ENCODE data around the gene EMX1. TPM values are rescaled to one million over a fixed set of nuclear protein-coding genes. Genes with fewer than 3 reads are reported as not detected.

EMX1 gene
- total RNA-seq, 4 donors from 2014 or later = 0.15 TPM; not detected in 3

DNA sequence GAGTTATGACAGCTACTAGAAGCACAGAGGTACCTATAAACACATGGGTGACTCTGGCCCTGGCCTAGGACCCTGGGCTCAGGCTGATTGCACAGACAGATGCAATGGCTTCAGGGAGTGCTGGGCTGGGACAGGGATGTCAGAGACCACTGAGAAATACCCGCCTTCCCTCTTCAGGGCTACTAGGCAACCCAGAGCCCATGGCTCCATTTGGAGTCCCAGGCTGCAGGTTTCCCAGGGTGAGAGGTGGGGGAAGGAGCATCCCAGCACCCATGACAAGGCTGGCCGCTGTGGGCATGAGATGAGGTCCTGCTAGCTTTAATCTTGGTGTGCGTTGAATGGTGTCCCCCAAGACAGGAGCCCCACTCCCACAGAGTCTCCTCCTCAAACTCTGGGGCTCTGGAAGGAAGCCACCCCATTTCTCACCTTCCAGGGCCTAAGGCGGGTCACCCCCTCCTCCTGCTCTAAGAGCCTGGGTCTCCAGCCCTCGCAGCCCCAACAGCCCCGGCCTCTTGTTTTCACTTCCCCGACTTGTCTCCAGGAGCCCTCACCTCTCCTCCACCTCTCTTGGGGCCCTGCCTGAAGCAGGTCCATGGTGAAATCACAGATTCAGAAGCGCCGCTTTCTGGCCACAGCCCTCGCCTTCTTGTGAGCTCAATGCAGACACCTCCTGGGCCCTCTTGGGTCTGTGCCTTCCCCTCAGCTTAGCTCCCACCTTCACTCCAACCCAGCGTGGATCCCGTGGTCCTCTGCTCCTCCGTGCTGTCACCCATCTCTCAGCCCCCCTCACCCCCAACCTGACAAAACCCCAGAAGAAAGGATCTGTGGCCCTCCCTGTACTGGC lies 41.4 kb downstream of the EMX1 start:
- WGBS, 2 donors = 96% methylated on average over 10 to 11 of the region's 13 CpGs
- no peaks in the 10 kb centered on the region for H3K9me3 ChIP-seq
- H3K4me3 ChIP-seq = no peak overlapping the region
- DNase-seq = no peak
- no peak for TF ChIP-seq POLR2A (IDR thresholded peaks at IDR 0.05)
- TF ChIP-seq, protein P1, sequence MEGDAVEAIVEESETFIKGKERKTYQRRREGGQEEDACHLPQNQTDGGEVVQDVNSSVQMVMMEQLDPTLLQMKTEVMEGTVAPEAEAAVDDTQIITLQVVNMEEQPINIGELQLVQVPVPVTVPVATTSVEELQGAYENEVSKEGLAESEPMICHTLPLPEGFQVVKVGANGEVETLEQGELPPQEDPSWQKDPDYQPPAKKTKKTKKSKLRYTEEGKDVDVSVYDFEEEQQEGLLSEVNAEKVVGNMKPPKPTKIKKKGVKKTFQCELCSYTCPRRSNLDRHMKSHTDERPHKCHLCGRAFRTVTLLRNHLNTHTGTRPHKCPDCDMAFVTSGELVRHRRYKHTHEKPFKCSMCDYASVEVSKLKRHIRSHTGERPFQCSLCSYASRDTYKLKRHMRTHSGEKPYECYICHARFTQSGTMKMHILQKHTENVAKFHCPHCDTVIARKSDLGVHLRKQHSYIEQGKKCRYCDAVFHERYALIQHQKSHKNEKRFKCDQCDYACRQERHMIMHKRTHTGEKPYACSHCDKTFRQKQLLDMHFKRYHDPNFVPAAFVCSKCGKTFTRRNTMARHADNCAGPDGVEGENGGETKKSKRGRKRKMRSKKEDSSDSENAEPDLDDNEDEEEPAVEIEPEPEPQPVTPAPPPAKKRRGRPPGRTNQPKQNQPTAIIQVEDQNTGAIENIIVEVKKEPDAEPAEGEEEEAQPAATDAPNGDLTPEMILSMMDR (IDR thresholded peaks at IDR 0.05) = no peak
- no peak overlapping the region for H3K27ac ChIP-seq
- no peaks in the 10 kb centered on the region for H3K4me1 ChIP-seq
- intact Hi-C loops (cut with DNase I) = no loop called here
- no peaks in the 10 kb centered on the region for H3K36me3 ChIP-seq
- H3K27me3 ChIP-seq = no peaks in the 10 kb centered on the region

DNA sequence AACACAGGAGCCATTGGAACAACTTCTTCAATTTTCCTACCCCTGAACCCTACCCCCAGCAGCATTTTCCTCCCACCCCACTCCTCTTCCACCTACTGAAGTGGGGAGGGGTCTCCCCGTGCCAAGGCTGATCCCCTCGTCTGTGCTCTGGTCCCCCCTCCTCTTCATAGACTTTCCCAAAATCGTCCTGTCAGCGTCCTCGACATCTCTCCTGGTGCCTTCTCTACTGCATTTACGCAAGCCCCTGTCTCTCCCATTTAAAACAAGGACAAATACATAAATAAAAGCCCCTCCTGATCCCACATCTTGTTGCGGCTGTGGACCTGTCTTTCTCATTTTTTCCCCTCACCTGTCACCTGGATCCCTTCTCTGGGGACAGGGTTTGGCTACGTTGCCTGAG lies 42.2 kb downstream of the EMX1 start:
- WGBS, 2 donors = 83 to 91% methylated on average over 8 of the region's 8 CpGs
- intact Hi-C loops (cut with DNase I) = no loop called here
- H3K9me3 ChIP-seq = no peaks in the 10 kb centered on the region
- H3K27ac ChIP-seq = no peak overlapping the region
- no peaks in the 10 kb centered on the region for H3K36me3 ChIP-seq
- TF ChIP-seq, protein P1 (IDR thresholded peaks at IDR 0.05) = no peak
- TF ChIP-seq POLR2A (IDR thresholded peaks at IDR 0.05) = no peak
- no peaks in the 10 kb centered on the region for H3K27me3 ChIP-seq
- H3K4me3 ChIP-seq = no peak overlapping the region
- H3K4me1 ChIP-seq = no peaks in the 10 kb centered on the region
- no peak for DNase-seq

DNA sequence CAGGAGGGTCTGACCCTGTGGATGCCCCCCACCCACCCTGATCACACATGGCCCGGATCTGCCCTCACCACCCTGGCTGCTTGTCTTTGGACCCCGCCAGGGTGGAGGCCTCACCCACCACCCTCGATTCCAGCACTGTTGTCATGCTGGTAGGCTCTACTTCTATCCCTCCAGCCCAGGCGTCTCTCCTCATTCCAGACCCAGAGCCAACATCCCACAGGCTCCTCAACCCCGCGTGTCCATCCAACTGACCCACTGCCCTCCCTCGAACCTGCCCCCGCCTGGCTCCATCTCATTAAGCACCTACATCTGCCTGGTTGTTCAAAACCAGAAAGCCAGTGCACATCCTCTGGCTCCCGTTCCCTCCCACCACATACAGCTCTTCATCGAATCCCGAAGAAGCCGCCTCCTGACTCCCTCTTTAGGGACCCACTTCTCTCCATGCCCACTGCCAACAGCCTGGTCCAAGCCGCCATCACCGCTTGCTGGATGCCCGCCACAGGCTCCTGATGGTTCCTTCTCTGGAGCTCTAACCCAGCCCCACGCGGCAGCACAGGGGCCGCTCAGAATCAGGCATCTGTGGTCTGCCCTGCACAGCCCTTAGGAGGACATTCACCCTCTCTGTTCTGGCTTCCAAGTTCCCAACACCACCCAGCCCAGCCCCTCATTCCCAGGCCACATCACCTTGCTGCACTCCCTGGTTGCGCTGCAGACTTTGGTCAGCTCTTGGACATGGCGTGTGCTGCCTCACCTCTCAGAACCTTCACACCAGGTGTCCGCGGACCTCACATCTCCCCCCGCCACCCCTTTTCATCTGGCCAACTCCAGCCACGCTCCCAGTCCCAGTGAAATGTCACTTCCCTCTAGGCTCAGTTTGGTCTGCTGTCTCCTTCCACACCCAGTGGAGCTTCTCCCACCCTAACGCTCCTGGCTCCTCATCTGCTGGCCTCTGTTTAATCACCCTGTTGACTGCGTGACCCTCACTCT lies 43.0 kb downstream of the EMX1 start:
- Histone ChIP-seq H3K4me1 (no peaks in the 10 kb centered on the region), H3K36me3 (no peaks in the 10 kb centered on the region), H3K27ac (no peak overlapping the region), H3K4me3 (no peak overlapping the region), H3K27me3 (no peaks in the 10 kb centered on the region), H3K9me3 (no peaks in the 10 kb centered on the region)
- no peak for TF ChIP-seq POLR2A (IDR thresholded peaks at IDR 0.05)
- TF ChIP-seq, protein P1 (IDR thresholded peaks at IDR 0.05) = no peak
- intact Hi-C loops (cut with DNase I) = no loop called here
- no peak for DNase-seq
- WGBS, 2 donors = 95 to 97% methylated on average over 23 to 26 of the region's 26 CpGs

DNA sequence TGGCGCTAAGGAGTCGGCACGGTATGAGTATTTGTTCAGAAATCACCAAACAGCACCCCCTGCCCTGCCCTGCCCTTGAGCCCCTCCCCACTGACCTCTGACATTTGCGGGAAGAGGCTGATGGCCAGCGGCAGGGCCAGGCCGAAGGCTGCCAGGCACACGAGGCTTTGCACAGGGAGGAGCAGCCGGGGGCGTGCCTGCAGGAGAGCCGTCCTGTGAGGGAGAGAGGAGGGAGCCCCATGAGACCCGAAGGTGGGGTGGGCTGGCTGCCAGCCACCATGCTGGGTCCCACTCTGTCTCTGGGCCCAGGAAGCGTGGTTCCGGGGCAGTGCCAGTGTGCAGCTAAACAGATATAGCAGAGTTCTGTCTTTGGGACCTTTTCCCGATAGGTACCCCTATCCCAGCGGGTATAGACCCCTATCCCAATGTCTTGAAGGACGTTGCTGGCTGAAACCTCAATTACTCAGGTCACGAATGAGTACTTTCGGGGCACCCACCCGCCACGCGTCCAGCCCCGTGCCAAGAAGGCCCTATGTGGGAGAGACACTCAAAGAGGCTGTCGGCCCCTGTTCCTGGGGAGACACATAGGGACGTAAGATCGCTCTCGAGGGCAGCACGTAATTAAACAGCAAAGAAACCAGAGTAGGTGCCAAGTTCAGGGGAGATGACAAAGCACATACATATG lies 43.9 kb downstream of the EMX1 start:
- H3K27ac ChIP-seq = no peak overlapping the region
- TF ChIP-seq, protein P1 (IDR thresholded peaks at IDR 0.05) = no peak
- no peak overlapping the region for H3K4me3 ChIP-seq
- H3K36me3 ChIP-seq = no peaks in the 10 kb centered on the region
- no peaks in the 10 kb centered on the region for H3K4me1 ChIP-seq
- DNase-seq = no peak
- WGBS, 2 donors = 89 to 91% methylated on average over 9 to 20 of the region's 27 CpGs
- intact Hi-C loops (cut with DNase I) = no loop called here
- H3K27me3 ChIP-seq = no peaks in the 10 kb centered on the region
- no peaks in the 10 kb centered on the region for H3K9me3 ChIP-seq

Data from esophagus squamous epithelium (tissue), 5 donors.